Liver (tissue), 9 donors: ENCODE results near the gene ATG4B. TPM values are rescaled to one million over a fixed set of nuclear protein-coding genes. Genes with fewer than 3 reads are reported as not detected.

Source experiments
- DNase-seq: peaks from one replicate; pipeline ENCODE4 v3.0.0-alpha.2; 2017; ENCODE audit warnings: low spot score
- H3K27ac ChIP-seq, 2 donors: one replicate each; pipeline ENCODE4 v1.7.0; 2013; ENCODE audit warnings: inconsistent platforms in 2 of 2, low read length in 2 of 2, control low read depth in 1 of 2, low read depth in 1 of 2, mild to moderate bottlenecking in 1 of 2
- H3K27me3 ChIP-seq, 4 donors: one replicate each; pipeline versions ENCODE4 v1.6.1 to v1.7.0; 2013; ENCODE audit warnings: low read length in 3 of 4, inconsistent platforms in 1 of 4, mild to moderate bottlenecking in 1 of 4, moderate library complexity in 1 of 4; ENCODE audit not compliant: control insufficient read depth in 4 of 4, insufficient read depth in 4 of 4
- H3K36me3 ChIP-seq, 4 donors: one replicate each; pipeline versions ENCODE4 v1.6.1 to v1.7.0; 2013; ENCODE audit warnings: low read length in 3 of 4, mild to moderate bottlenecking in 3 of 4, low read depth in 1 of 4, moderate library complexity in 1 of 4; ENCODE audit not compliant: control insufficient read depth in 4 of 4, insufficient read depth in 3 of 4
- H3K4me1 ChIP-seq, 4 donors: one replicate each; pipeline versions ENCODE4 v1.6.1 to v1.7.0; 2013; ENCODE audit warnings: low read length in 3 of 4, mild to moderate bottlenecking in 3 of 4, moderate library complexity in 1 of 4; ENCODE audit not compliant: control insufficient read depth in 4 of 4, insufficient read depth in 4 of 4
- H3K4me3 ChIP-seq, 3 donors: one replicate each; pipeline versions ENCODE4 v1.6.1 to v1.7.0; 2013; ENCODE audit warnings: low read length in 3 of 3, control low read depth in 1 of 3, low read depth in 1 of 3, mild to moderate bottlenecking in 1 of 3
- H3K9ac ChIP-seq, 2 donors: one replicate each; pipeline ENCODE4 v1.7.0; 2013; ENCODE audit warnings: low read length in 2 of 2, mild to moderate bottlenecking in 2 of 2, moderate library complexity in 2 of 2, control low read depth in 1 of 2, low read depth in 1 of 2
- H3K9me3 ChIP-seq, 4 donors: one replicate each; pipeline versions ENCODE4 v1.6.1 to v1.7.0; 2013; ENCODE audit warnings: low read length in 3 of 4; ENCODE audit not compliant: control insufficient read depth in 4 of 4
- CTCF ChIP-seq: fragments of 150-350 bp; IDR thresholded peaks from 2 replicates; pipeline ENCODE4 v1.5.1; 2017; ENCODE audit warnings: improper control_type of control experiment, low read depth, low read length; ENCODE audit not compliant: missing input control
- EGR1 ChIP-seq, 2 donors: IDR thresholded peaks; 2 replicates each; pipeline ENCODE4 v1.6.1; 2016 to 2018; ENCODE audit warnings: antibody characterized with exemption in 2 of 2, low read depth in 2 of 2
- FOXA2 ChIP-seq: IDR thresholded peaks from 2 replicates; pipeline ENCODE4 v1.6.1; 2016; ENCODE audit warnings: antibody characterized with exemption
- GABPA ChIP-seq, 2 donors: IDR thresholded peaks in 1 of 2; conservative IDR thresholded peaks in 1 of 2; 2 replicates each; pipeline ENCODE4 v1.6.1; 2016; ENCODE audit warnings: antibody characterized with exemption in 2 of 2, mild to moderate bottlenecking in 1 of 2, moderate library complexity in 1 of 2
- HNF4A ChIP-seq, 2 donors: conservative IDR thresholded peaks; 2 replicates each; pipeline ENCODE4 v1.6.1; 2016; ENCODE audit warnings: antibody characterized with exemption in 2 of 2, mild to moderate bottlenecking in 2 of 2
- JUND ChIP-seq, 2 donors: IDR thresholded peaks; 2 replicates each; pipeline ENCODE4 v1.6.1; 2016; ENCODE audit warnings: antibody characterized with exemption in 2 of 2
- NR2F2 ChIP-seq: IDR thresholded peaks from 2 replicates; pipeline ENCODE4 v1.6.1; 2016; ENCODE audit warnings: antibody characterized with exemption
- RAD21 ChIP-seq, 2 donors: IDR thresholded peaks; 2 replicates each; pipeline ENCODE4 v1.6.1; 2016; ENCODE audit warnings: antibody characterized with exemption in 2 of 2, mild to moderate bottlenecking in 2 of 2
- RXRA ChIP-seq, 2 donors: IDR thresholded peaks; 2 replicates each; pipeline ENCODE4 v1.6.1; 2017 to 2018; ENCODE audit warnings: antibody characterized with exemption in 2 of 2, mild to moderate bottlenecking in 1 of 2
- SP1 ChIP-seq: IDR thresholded peaks from 2 replicates; pipeline ENCODE4 v1.6.1; 2018; ENCODE audit warnings: antibody characterized with exemption, mild to moderate bottlenecking
- TAF1 ChIP-seq: conservative IDR thresholded peaks from 2 replicates; pipeline ENCODE4 v1.6.1; 2016; ENCODE audit warnings: antibody characterized with exemption, mild to moderate bottlenecking
- YY1 ChIP-seq: IDR thresholded peaks from 2 replicates; pipeline ENCODE4 v1.6.1; 2016; ENCODE audit warnings: antibody characterized with exemption, mild to moderate bottlenecking
- ZBTB33 ChIP-seq: IDR thresholded peaks from 2 replicates; pipeline ENCODE4 v1.6.1; 2016; ENCODE audit warnings: antibody characterized with exemption
- WGBS: extraction: QIAGEN DNeasy Blood & Tissue Kit; methylation state at CpG from one replicate; pipeline ENCODE4 v1.1.7; 2013; 5-methylcytosine and 5-hydroxymethylcytosine counted together
- polyA plus RNA-seq, 2 donors: library from polyadenylated mRNA; stranded (reverse) in 1 of 2; unstranded in 1 of 2; fragments of 200-250 nt in 1 of 2; fragments of >200 nt in 1 of 2; fragmentation: Nextera tagmentation in 1 of 2; extraction: Ambion mirVana in 1 of 2; gene quantifications; one replicate each; pipeline versions ENCODE4 v1.2.1 to v1.2.3, GENCODE V29; 2013 to 2015
- total RNA-seq, 2 donors: library from RNA; depleted of rRNA; stranded (reverse); fragments of >200 nt; gene quantifications; one replicate each; pipeline ENCODE4 v1.2.3, GENCODE V29; 2014
- donor health status: healthy.
- donor health status: healthy.
- donor health status: healthy.
- donor health status: healthy.
- donor health status: healthy.

The ATG4B gene
- total and polyA plus RNA-seq, 4 donors, result 31.0 to 50.3 (median 37.7) TPM

GRCh38 chr2:241612156-241613016 lies 25.1 kb upstream of the ATG4B start:
- TF ChIP-seq JUND (IDR thresholded peaks at IDR 0.05) (no peak), RAD21 (IDR thresholded peaks at IDR 0.05) (no peak), HNF4A (conservative IDR thresholded peaks at IDR 0.05) (no peak), ZBTB33 (no peak), FOXA2 (no peak), SP1 (no peak), NR2F2 (no peak)
- Histone ChIP-seq H3K4me3 (no peak overlapping the region), H3K36me3 (peaks cover 0 to 3% (median 2%) of the 10 kb centered on the region in 4 donors), H3K4me1 (peaks cover 9 to 17% (median 14%) of the 10 kb centered on the region in 4 donors), H3K9ac (no peak overlapping the region), H3K9me3 (no peaks in the 10 kb centered on the region), H3K27ac (no peak overlapping the region), H3K27me3 (no peaks in the 10 kb centered on the region)
- 94% methylated on average over 20 of the region's 20 CpGs for WGBS
- DNase-seq, result no peak

- H3K27ac ChIP-seq, result no peak overlapping the region
- peaks cover 0 to 3% (median 0%) of the 10 kb centered on the region in 4 donors for H3K36me3 ChIP-seq
- H3K27me3 ChIP-seq, result no peaks in the 10 kb centered on the region
- 93% methylated on average over 15 of the region's 15 CpGs for WGBS
- no peak for DNase-seq
- TF ChIP-seq GABPA (IDR thresholded peaks at IDR 0.05 in 1 of 2, conservative IDR thresholded peaks at IDR 0.05 in 1 of 2), result no peak
- no peak for TF ChIP-seq TAF1
- TF ChIP-seq CTCF, result no peak
- TF ChIP-seq RXRA (IDR thresholded peaks at IDR 0.05), result no peak
- TF ChIP-seq YY1, result no peak
- TF ChIP-seq ZBTB33, result no peak
- no peak for TF ChIP-seq EGR1 (IDR thresholded peaks at IDR 0.05; ENCODE audit: low read depth in 2 of 2)
- H3K4me3 ChIP-seq, result no peak overlapping the region
- no peaks in the 10 kb centered on the region for H3K9me3 ChIP-seq
- H3K9ac ChIP-seq, result no peak overlapping the region
- peaks cover 12 to 24% (median 17%) of the 10 kb centered on the region in 4 donors for H3K4me1 ChIP-seq
These were observed 24.3 kb upstream of the ATG4B start for GRCh38 chr2:241613017-241613780.
